HepG2 (cell line): ENCODE results near the gene NDUFS6. TPM values are rescaled to one million over a fixed set of nuclear protein-coding genes. Genes with fewer than 3 reads are reported as not detected.

Experiments
- FOSL2 ChIP-seq: sonication (generic); formaldehyde crosslinking; IDR thresholded peaks from 2 replicates; pipeline ENCODE4 v1.4.0; 2020; ENCODE audit warnings: missing genetic modification reagents
- GATA4 ChIP-seq: sonication (generic); IDR thresholded peaks from 2 replicates; pipeline ENCODE4 v1.6.1; 2016; ENCODE audit warnings: antibody characterized with exemption, low read depth, borderline replicate concordance
- MED13 ChIP-seq: sonication (generic); formaldehyde crosslinking; IDR thresholded peaks from 2 replicates; pipeline ENCODE4 v1.5.0; 2020; ENCODE audit warnings: missing genetic modification reagents
- NR3C1 ChIP-seq: sonication (generic); formaldehyde crosslinking; IDR thresholded peaks from 2 replicates; pipeline ENCODE4 v1.4.0; 2020; ENCODE audit warnings: missing genetic modification reagents
- RBAK ChIP-seq: sonication (generic); formaldehyde crosslinking; IDR thresholded peaks from 2 replicates; pipeline ENCODE4 v1.5.1; 2020; ENCODE audit warnings: mild to moderate bottlenecking, missing genetic modification reagents
- SIX4 ChIP-seq: sonication (generic); formaldehyde crosslinking; IDR thresholded peaks from 2 replicates; pipeline ENCODE4 v1.4.0; 2020; ENCODE audit warnings: missing genetic modification reagents
- YY1 ChIP-seq: IDR thresholded peaks from 2 replicates; pipeline ENCODE4 v1.6.1; 2011; ENCODE audit warnings: low read length, low read depth, moderate library complexity, mild to moderate bottlenecking; ENCODE audit not compliant: insufficient read depth, insufficient replicate concordance
- ZBTB42 ChIP-seq: sonication (generic); formaldehyde crosslinking; IDR thresholded peaks from 2 replicates; pipeline ENCODE4 v1.5.0; 2020; ENCODE audit warnings: mild to moderate bottlenecking, missing genetic modification reagents
- ZNF30 ChIP-seq: sonication (generic); formaldehyde crosslinking; IDR thresholded peaks from 2 replicates; pipeline ENCODE4 v1.5.0; 2020; ENCODE audit warnings: mild to moderate bottlenecking, missing genetic modification reagents
- ZNF382 ChIP-seq: sonication (generic); formaldehyde crosslinking; IDR thresholded peaks from 2 replicates; pipeline ENCODE4 v1.5.0; 2020; ENCODE audit warnings: missing genetic modification reagents, mild to moderate bottlenecking, borderline replicate concordance
- polyA plus RNA-seq, 8 experiments: library from polyadenylated mRNA; depleted of rRNA in 3 of 8; stranded (reverse) in 7 of 8; unstranded in 1 of 8; fragments of >200 nt; fragmentation: Illumina TruSeq in 4 of 8; extraction: Trizol in 4 of 8; gene quantifications; 2 replicates each; pipeline versions ENCODE4 v1.2.1 to v1.2.3, GENCODE V29; 2011 to 2016; ENCODE audit warnings: low read depth in 4 of 8, missing spikeins in 1 of 8, mixed read lengths in 1 of 8; ENCODE audit not compliant: insufficient read depth in 1 of 8
- total RNA-seq, 5 experiments: library from RNA; depleted of rRNA; stranded (reverse); fragments of >200 nt; fragmentation: Illumina TruSeq; extraction: Trizol; gene quantifications; 2 replicates each; pipeline ENCODE4 v1.2.3, GENCODE V29; 2016; ENCODE audit warnings: low read depth in 1 of 5
- TF ChIP-seq, protein P1 (sequence below): sonication (generic); formaldehyde crosslinking; IDR thresholded peaks from 2 replicates; pipeline ENCODE4 v1.4.0; 2020; ENCODE audit warnings: missing genetic modification reagents
- TF ChIP-seq, protein P2 (sequence below), 2 experiments: sonication (generic) in 1 of 2; formaldehyde crosslinking in 1 of 2; IDR thresholded peaks; 2 replicates each; pipeline versions ENCODE4 v1.5.1 to v1.6.1; 2011 to 2020; ENCODE audit warnings: borderline replicate concordance in 1 of 2, low read depth in 1 of 2, low read length in 1 of 2, mild to moderate bottlenecking in 1 of 2, missing genetic modification reagents in 1 of 2, moderate library complexity in 1 of 2
- TF ChIP-seq, protein P3 (sequence below): sonication (generic); formaldehyde crosslinking; IDR thresholded peaks from 2 replicates; pipeline ENCODE4 v1.4.0; 2020; ENCODE audit warnings: missing genetic modification reagents
- TF ChIP-seq, protein P4 (sequence below): sonication (generic); formaldehyde crosslinking; IDR thresholded peaks from 2 replicates; pipeline ENCODE4 v1.5.0; 2020; ENCODE audit warnings: mild to moderate bottlenecking, missing genetic modification reagents
- TF ChIP-seq, protein P5 (sequence below): sonication (generic); formaldehyde crosslinking; IDR thresholded peaks from 2 replicates; pipeline ENCODE4; 2020; ENCODE audit warnings: missing genetic modification reagents, mild to moderate bottlenecking, borderline replicate concordance

NDUFS6 gene
- total and polyA plus RNA-seq, 2 of the 13 experiments (the other 11 are each of a cell fraction or from before 2014, with no cell fraction given): 23.7 to 50.4 TPM

DNA sequence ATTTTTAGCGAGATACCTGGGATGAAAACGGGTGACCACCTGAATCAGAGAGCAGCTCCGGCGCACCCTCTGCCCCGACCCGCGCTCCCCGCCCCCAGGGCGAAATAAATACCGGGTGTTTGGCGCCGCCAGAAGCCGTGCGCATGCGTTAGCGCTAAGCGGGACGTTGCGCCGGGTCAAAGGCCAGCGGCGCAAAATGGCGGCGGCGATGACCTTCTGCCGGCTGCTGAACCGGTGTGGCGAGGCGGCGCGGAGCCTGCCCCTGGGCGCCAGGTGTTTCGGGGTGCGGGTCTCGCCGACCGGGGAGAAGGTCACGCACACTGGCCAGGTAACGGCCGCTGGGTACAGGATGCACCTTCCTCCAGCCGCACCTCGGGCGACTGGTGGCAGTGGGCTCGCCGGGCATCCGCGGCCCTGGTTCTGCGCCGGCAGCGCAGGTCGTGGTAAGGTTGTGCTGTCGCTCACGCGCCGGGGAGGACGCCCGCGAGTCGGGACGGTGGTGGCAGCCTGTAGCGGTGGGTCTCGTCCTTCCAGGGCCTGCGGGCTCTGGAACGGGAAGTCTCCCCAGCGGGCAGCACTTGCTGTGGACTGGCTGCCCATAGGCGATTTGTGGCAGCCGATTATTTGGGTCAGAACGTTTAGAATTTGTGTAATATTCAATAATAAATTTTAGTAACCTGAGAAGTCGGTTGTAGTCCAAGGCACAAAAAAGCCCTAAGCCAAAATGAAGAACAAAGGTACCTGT is at the start of gene NDUFS6 (continued):
- TF ChIP-seq, protein P1, sequence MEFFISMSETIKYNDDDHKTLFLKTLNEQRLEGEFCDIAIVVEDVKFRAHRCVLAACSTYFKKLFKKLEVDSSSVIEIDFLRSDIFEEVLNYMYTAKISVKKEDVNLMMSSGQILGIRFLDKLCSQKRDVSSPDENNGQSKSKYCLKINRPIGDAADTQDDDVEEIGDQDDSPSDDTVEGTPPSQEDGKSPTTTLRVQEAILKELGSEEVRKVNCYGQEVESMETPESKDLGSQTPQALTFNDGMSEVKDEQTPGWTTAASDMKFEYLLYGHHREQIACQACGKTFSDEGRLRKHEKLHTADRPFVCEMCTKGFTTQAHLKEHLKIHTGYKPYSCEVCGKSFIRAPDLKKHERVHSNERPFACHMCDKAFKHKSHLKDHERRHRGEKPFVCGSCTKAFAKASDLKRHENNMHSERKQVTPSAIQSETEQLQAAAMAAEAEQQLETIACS (CRISPR knock-in tag): no peak
- TF ChIP-seq NR3C1 (CRISPR knock-in tag) (no peak), SIX4 (no peak), MED13 (CRISPR knock-in tag) (no peak), RBAK (CRISPR knock-in tag) (no peak), YY1 (peak; percentile 96), ZNF382 (CRISPR knock-in tag) (no peak), GATA4 (no peak; the same call in 1 of the 2 replicates), FOSL2 (CRISPR knock-in tag) (0 out of 2 replicates have a peak, but pooled peaks have one; percentile 18), ZNF30 (CRISPR knock-in tag) (no peak), ZBTB42 (no peak)
- TF ChIP-seq, protein P2, sequence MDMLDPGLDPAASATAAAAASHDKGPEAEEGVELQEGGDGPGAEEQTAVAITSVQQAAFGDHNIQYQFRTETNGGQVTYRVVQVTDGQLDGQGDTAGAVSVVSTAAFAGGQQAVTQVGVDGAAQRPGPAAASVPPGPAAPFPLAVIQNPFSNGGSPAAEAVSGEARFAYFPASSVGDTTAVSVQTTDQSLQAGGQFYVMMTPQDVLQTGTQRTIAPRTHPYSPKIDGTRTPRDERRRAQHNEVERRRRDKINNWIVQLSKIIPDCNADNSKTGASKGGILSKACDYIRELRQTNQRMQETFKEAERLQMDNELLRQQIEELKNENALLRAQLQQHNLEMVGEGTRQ (IDR thresholded peaks at IDR 0.05; ENCODE audit: low read depth, low read length): no peak
- TF ChIP-seq, protein P2 (CRISPR knock-in tag; IDR thresholded peaks at IDR 0.05; ENCODE audit: borderline replicate concordance): no peak; the same call in 1 of the 2 replicates
- TF ChIP-seq, protein P3, sequence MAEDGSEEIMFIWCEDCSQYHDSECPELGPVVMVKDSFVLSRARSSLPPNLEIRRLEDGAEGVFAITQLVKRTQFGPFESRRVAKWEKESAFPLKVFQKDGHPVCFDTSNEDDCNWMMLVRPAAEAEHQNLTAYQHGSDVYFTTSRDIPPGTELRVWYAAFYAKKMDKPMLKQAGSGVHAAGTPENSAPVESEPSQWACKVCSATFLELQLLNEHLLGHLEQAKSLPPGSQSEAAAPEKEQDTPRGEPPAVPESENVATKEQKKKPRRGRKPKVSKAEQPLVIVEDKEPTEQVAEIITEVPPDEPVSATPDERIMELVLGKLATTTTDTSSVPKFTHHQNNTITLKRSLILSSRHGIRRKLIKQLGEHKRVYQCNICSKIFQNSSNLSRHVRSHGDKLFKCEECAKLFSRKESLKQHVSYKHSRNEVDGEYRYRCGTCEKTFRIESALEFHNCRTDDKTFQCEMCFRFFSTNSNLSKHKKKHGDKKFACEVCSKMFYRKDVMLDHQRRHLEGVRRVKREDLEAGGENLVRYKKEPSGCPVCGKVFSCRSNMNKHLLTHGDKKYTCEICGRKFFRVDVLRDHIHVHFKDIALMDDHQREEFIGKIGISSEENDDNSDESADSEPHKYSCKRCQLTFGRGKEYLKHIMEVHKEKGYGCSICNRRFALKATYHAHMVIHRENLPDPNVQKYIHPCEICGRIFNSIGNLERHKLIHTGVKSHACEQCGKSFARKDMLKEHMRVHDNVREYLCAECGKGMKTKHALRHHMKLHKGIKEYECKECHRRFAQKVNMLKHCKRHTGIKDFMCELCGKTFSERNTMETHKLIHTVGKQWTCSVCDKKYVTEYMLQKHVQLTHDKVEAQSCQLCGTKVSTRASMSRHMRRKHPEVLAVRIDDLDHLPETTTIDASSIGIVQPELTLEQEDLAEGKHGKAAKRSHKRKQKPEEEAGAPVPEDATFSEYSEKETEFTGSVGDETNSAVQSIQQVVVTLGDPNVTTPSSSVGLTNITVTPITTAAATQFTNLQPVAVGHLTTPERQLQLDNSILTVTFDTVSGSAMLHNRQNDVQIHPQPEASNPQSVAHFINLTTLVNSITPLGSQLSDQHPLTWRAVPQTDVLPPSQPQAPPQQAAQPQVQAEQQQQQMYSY (CRISPR knock-in tag): peak; percentile 73; the same call in 1 of the 2 replicates
- TF ChIP-seq, protein P4, sequence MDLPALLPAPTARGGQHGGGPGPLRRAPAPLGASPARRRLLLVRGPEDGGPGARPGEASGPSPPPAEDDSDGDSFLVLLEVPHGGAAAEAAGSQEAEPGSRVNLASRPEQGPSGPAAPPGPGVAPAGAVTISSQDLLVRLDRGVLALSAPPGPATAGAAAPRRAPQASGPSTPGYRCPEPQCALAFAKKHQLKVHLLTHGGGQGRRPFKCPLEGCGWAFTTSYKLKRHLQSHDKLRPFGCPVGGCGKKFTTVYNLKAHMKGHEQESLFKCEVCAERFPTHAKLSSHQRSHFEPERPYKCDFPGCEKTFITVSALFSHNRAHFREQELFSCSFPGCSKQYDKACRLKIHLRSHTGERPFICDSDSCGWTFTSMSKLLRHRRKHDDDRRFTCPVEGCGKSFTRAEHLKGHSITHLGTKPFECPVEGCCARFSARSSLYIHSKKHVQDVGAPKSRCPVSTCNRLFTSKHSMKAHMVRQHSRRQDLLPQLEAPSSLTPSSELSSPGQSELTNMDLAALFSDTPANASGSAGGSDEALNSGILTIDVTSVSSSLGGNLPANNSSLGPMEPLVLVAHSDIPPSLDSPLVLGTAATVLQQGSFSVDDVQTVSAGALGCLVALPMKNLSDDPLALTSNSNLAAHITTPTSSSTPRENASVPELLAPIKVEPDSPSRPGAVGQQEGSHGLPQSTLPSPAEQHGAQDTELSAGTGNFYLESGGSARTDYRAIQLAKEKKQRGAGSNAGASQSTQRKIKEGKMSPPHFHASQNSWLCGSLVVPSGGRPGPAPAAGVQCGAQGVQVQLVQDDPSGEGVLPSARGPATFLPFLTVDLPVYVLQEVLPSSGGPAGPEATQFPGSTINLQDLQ (CRISPR knock-in tag): no peak
- TF ChIP-seq, protein P5, sequence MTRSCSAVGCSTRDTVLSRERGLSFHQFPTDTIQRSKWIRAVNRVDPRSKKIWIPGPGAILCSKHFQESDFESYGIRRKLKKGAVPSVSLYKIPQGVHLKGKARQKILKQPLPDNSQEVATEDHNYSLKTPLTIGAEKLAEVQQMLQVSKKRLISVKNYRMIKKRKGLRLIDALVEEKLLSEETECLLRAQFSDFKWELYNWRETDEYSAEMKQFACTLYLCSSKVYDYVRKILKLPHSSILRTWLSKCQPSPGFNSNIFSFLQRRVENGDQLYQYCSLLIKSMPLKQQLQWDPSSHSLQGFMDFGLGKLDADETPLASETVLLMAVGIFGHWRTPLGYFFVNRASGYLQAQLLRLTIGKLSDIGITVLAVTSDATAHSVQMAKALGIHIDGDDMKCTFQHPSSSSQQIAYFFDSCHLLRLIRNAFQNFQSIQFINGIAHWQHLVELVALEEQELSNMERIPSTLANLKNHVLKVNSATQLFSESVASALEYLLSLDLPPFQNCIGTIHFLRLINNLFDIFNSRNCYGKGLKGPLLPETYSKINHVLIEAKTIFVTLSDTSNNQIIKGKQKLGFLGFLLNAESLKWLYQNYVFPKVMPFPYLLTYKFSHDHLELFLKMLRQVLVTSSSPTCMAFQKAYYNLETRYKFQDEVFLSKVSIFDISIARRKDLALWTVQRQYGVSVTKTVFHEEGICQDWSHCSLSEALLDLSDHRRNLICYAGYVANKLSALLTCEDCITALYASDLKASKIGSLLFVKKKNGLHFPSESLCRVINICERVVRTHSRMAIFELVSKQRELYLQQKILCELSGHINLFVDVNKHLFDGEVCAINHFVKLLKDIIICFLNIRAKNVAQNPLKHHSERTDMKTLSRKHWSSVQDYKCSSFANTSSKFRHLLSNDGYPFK (CRISPR knock-in tag): peak; percentile 86; the same call in 1 of the 2 replicates
